ENCODE measurements around the gene TBC1D22B.
"Not testable (repeated sequence)": the region's sequence is repeated elsewhere in the genome, so short reads cannot be mapped to it uniquely, and the experiment has no call there.

The TBC1D22B gene

GRCh38 chr6:37344308-37344707 is 86.7 kb downstream of the TBC1D22B start:
- H3K27ac ChIP-seq, result no peak overlapping the region
- no peak for TF ChIP-seq CTCF (conservative IDR thresholded peaks at IDR 0.05)

- H3K27ac ChIP-seq, result not testable (repeated sequence)
These were observed 88.2 kb downstream of the TBC1D22B start for GRCh38 chr6:37345804-37346203.

- no peak overlapping the region for H3K27ac ChIP-seq
- TF ChIP-seq CTCF (conservative IDR thresholded peaks at IDR 0.05), result no peak
These were observed 89.6 kb downstream of the TBC1D22B start for GRCh38 chr6:37347177-37347576.

GRCh38 chr6:37347670-37348111 is 90.1 kb downstream of the TBC1D22B start:
- no peak overlapping the region for H3K27ac ChIP-seq
- no peak for TF ChIP-seq CTCF (conservative IDR thresholded peaks at IDR 0.05)

GRCh38 chr6:37351027-37351426 is 93.5 kb downstream of the TBC1D22B start:
- H3K27ac ChIP-seq, result no peak overlapping the region
- TF ChIP-seq CTCF (conservative IDR thresholded peaks at IDR 0.05), result no peak

- TF ChIP-seq CTCF (conservative IDR thresholded peaks at IDR 0.05), result no peak
These were observed 94.8 kb downstream of the TBC1D22B start for GRCh38 chr6:37352384-37352783.

GRCh38 chr6:37353761-37354525 is 96.4 kb downstream of the TBC1D22B start, which contains the start of gene RNF8:
Gene RNF8, plus strand, starts transcription at chr6:37353983. Its CDS starts 182 bp downstream, at chr6:37354165.
- no peak for TF ChIP-seq CTCF (conservative IDR thresholded peaks at IDR 0.05)
- H3K27ac ChIP-seq, result peak within 1 kb of the TSS; percentile 70

More at GRCh38 chr6:37352384-37352783, 94.8 kb downstream of the TBC1D22B start:
- H3K27ac ChIP-seq, result no peak overlapping the region
